SU-DHL-6 (cell line): Measurements from ENCODE around the gene ZNF841.

Experiments used
- EZH2phosphoT487 ChIP-seq: fragments of 200-600 bp; sonication (generic), shearing (Covaris generic); conservative IDR thresholded peaks from 2 replicates; pipeline ENCODE4 v1.6.1; 2018; ENCODE audit warnings: mild to moderate bottlenecking, antibody characterized with exemption, low read length, moderate library complexity, mixed read lengths
- TF ChIP-seq, protein P1 (sequence below): fragments of 200-600 bp; sonication (generic); IDR thresholded peaks from one replicate; pipeline ENCODE4 v1.5.1; 2017; ENCODE audit warnings: antibody characterized with exemption, mild to moderate bottlenecking, low read length, moderate library complexity; ENCODE audit not compliant: insufficient read depth, poor library complexity, severe bottlenecking

DNA sequence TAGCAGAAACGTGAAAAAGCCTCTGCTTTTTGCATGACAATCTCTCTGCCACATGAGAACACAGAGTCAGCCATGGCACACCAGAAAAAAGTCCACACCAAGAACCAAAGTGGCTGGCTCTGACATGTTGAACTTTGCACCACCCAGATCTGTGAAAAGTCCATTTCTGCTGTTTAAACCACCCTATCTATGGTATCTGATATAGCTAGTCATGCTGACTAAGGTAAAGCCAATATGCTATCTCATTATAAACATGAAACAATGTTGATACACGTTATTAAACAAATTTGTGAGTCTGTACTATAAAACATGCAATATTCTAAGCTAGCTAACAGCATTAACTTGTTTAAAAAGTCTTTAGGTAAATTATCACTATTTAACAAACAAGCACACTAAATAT lies 25.9 kb downstream of the ZNF841 start:
- TF ChIP-seq, protein P1, sequence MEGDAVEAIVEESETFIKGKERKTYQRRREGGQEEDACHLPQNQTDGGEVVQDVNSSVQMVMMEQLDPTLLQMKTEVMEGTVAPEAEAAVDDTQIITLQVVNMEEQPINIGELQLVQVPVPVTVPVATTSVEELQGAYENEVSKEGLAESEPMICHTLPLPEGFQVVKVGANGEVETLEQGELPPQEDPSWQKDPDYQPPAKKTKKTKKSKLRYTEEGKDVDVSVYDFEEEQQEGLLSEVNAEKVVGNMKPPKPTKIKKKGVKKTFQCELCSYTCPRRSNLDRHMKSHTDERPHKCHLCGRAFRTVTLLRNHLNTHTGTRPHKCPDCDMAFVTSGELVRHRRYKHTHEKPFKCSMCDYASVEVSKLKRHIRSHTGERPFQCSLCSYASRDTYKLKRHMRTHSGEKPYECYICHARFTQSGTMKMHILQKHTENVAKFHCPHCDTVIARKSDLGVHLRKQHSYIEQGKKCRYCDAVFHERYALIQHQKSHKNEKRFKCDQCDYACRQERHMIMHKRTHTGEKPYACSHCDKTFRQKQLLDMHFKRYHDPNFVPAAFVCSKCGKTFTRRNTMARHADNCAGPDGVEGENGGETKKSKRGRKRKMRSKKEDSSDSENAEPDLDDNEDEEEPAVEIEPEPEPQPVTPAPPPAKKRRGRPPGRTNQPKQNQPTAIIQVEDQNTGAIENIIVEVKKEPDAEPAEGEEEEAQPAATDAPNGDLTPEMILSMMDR = no peak
- TF ChIP-seq EZH2phosphoT487 = no peak
